Measurements from ENCODE around the gene FGG. TPM values are rescaled to one million over a fixed set of nuclear protein-coding genes. Genes with fewer than 3 reads are reported as not detected.

FGG gene
- total and polyA plus RNA-seq, 2 of the 13 experiments (the other 11 are each of a cell fraction or from before 2014, with no cell fraction given) = 1,037 to 2,423 TPM

DNA sequence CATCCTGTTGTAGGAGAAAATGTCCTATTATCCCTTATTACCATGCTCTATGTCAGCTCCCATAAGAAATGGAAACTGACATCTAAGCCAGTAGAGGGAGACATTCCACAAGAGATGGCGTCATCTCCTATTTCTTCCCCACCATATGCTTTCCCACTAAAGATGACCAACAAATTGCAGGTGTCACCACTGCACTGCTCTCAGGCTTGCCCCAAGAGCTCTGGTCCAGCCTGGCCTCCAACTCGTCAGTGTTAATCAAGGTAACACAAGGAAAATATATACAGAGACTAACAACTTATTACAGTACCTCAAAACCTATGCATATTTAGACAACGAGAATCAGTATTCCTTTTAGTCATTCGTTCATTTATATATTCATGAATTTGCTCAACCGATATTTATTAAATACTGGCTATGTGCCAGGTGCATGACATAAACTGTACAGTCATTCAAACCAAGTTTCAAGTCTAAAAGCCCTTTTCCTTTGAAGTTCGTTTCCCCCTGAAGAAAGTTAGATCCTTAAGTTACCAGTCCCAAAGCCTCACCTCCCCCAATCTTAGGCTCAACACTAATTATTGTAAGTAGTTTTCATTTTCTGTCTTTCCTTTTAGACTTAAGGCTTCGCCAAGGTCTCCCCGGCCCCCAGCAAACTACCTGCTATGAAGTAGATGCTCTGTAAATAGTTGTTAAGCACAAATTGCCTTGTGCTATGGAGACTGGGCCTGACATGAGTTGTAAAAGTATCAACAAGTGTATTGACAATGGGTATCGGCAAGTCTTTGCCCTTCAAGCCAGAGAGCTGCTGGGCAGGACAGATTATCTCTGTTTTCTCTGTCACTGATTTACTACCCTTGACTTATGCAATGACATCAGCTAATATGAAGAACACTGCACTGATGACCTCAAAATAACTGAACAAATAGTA, 52.7 kb downstream of the FGG start (continued):
- TF ChIP-seq ZNF724P (CRISPR knock-in tag; IDR thresholded peaks at IDR 0.05; ENCODE audit: borderline replicate concordance) (no peak), ZNF747 (CRISPR knock-in tag; IDR thresholded peaks at IDR 0.05; ENCODE audit: borderline replicate concordance) (no peak), GATAD1 (CRISPR knock-in tag; IDR thresholded peaks at IDR 0.05) (peak; percentile 58; the same call in 1 of the 2 replicates), NFE2 (CRISPR knock-in tag; IDR thresholded peaks at IDR 0.05) (no peak), FOXA1 (IDR thresholded peaks at IDR 0.05) (peak; percentile 70), FOXA1 (CRISPR knock-in tag; IDR thresholded peaks at IDR 0.05) (peak; percentile 97), KAT2B (IDR thresholded peaks at IDR 0.05; ENCODE audit: borderline replicate concordance, low read depth, low read length) (no peak), KLF6 (CRISPR knock-in tag; IDR thresholded peaks at IDR 0.05) (no peak), ISX (CRISPR knock-in tag; conservative IDR thresholded peaks at IDR 0.05) (no peak), HOXA9 (CRISPR knock-in tag; IDR thresholded peaks at IDR 0.05; ENCODE audit: borderline replicate concordance) (no peak), ETV5 (CRISPR knock-in tag; IDR thresholded peaks at IDR 0.05; ENCODE audit: borderline replicate concordance) (peak; percentile 49; the same call in 1 of the 2 replicates), ZKSCAN1 (IDR thresholded peaks at IDR 0.05; ENCODE audit: low read length) (no peak), ETV6 (CRISPR knock-in tag; conservative IDR thresholded peaks at IDR 0.05) (no peak), PRPF4 (IDR thresholded peaks at IDR 0.05; ENCODE audit: low read depth, low read length, poor library complexity, severe bottlenecking) (no peak), JDP2 (CRISPR knock-in tag; IDR thresholded peaks at IDR 0.05; ENCODE audit: borderline replicate concordance) (no peak; the same call in 1 of the 2 replicates), ZNF552 (CRISPR knock-in tag; IDR thresholded peaks at IDR 0.05; ENCODE audit: borderline replicate concordance) (no peak), ZNF432 (CRISPR knock-in tag; IDR thresholded peaks at IDR 0.05; ENCODE audit: borderline replicate concordance) (no peak), CBFB (CRISPR knock-in tag; IDR thresholded peaks at IDR 0.05) (peak; percentile 74), RBM39 (IDR thresholded peaks at IDR 0.05; ENCODE audit: low read depth, low read length, poor library complexity, severe bottlenecking) (no peak), ZNF3 (CRISPR knock-in tag; IDR thresholded peaks at IDR 0.05) (no peak), XBP1 (CRISPR knock-in tag; IDR thresholded peaks at IDR 0.05) (no peak)
- TF ChIP-seq, protein P1, sequence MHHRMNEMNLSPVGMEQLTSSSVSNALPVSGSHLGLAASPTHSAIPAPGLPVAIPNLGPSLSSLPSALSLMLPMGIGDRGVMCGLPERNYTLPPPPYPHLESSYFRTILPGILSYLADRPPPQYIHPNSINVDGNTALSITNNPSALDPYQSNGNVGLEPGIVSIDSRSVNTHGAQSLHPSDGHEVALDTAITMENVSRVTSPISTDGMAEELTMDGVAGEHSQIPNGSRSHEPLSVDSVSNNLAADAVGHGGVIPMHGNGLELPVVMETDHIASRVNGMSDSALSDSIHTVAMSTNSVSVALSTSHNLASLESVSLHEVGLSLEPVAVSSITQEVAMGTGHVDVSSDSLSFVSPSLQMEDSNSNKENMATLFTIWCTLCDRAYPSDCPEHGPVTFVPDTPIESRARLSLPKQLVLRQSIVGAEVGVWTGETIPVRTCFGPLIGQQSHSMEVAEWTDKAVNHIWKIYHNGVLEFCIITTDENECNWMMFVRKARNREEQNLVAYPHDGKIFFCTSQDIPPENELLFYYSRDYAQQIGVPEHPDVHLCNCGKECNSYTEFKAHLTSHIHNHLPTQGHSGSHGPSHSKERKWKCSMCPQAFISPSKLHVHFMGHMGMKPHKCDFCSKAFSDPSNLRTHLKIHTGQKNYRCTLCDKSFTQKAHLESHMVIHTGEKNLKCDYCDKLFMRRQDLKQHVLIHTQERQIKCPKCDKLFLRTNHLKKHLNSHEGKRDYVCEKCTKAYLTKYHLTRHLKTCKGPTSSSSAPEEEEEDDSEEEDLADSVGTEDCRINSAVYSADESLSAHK (CRISPR knock-in tag; IDR thresholded peaks at IDR 0.05; ENCODE audit: borderline replicate concordance) = no peak
- TF ChIP-seq, protein P2, sequence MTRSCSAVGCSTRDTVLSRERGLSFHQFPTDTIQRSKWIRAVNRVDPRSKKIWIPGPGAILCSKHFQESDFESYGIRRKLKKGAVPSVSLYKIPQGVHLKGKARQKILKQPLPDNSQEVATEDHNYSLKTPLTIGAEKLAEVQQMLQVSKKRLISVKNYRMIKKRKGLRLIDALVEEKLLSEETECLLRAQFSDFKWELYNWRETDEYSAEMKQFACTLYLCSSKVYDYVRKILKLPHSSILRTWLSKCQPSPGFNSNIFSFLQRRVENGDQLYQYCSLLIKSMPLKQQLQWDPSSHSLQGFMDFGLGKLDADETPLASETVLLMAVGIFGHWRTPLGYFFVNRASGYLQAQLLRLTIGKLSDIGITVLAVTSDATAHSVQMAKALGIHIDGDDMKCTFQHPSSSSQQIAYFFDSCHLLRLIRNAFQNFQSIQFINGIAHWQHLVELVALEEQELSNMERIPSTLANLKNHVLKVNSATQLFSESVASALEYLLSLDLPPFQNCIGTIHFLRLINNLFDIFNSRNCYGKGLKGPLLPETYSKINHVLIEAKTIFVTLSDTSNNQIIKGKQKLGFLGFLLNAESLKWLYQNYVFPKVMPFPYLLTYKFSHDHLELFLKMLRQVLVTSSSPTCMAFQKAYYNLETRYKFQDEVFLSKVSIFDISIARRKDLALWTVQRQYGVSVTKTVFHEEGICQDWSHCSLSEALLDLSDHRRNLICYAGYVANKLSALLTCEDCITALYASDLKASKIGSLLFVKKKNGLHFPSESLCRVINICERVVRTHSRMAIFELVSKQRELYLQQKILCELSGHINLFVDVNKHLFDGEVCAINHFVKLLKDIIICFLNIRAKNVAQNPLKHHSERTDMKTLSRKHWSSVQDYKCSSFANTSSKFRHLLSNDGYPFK (CRISPR knock-in tag; IDR thresholded peaks at IDR 0.05; ENCODE audit: borderline replicate concordance) = no peak
- TF ChIP-seq, protein P3, sequence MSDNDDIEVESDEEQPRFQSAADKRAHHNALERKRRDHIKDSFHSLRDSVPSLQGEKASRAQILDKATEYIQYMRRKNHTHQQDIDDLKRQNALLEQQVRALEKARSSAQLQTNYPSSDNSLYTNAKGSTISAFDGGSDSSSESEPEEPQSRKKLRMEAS (IDR thresholded peaks at IDR 0.05) = peak; percentile 70
- TF ChIP-seq, protein P4, sequence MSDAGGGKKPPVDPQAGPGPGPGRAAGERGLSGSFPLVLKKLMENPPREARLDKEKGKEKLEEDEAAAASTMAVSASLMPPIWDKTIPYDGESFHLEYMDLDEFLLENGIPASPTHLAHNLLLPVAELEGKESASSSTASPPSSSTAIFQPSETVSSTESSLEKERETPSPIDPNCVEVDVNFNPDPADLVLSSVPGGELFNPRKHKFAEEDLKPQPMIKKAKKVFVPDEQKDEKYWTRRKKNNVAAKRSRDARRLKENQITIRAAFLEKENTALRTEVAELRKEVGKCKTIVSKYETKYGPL (CRISPR knock-in tag; IDR thresholded peaks at IDR 0.05) = peak; percentile 85

All from HepG2 (cell line).